IMR-90 (cell line): ENCODE data around the gene PRSS53. TPM values are rescaled to one million over a fixed set of nuclear protein-coding genes. Genes with fewer than 3 reads are reported as not detected.

Source experiments
- ATAC-seq: fragments of 200-7000 bp; cut with Tn5 transposase; 2 replicates; pipeline ENCODE4 v1.9.1; 2020; ENCODE audit warnings: low read depth, mild to moderate bottlenecking, moderate library complexity
- BruUV-seq: library from RNA; stranded (reverse); fragments of 400-500 nt; replicated peaks from 2 replicates; lab custom pipeline; 2021; lab: Mats Ljungman, UMichigan
- CTCF ChIA-PET: fragments of 300-600 bp; formaldehyde crosslinking; extraction: SDS; loops from one replicate; lab custom pipeline; 2021; ENCODE audit warnings: antibody characterized with exemption; lab: Yijun Ruan, JAX
- POLR2A ChIA-PET: fragments of 300-600 bp; sonication (Branson Sonifier 250); formaldehyde crosslinking; loops from one replicate; lab custom pipeline; 2022; ENCODE audit warnings: antibody characterized with exemption; ENCODE audit not compliant: unreplicated experiment; lab: Charles Lee
- DNase-seq: peaks from one replicate; pipeline ENCODE4 v3.0.0; 2013
- H2AFZ ChIP-seq: replicated peaks from 2 replicates; pipeline ENCODE3; 2013; ENCODE audit warnings: low read length, mild to moderate bottlenecking; ENCODE audit not compliant: poor library complexity
- H2AK5ac ChIP-seq: 2 replicates; pipeline ENCODE4 v1.6.1; 2013; ENCODE audit warnings: low read depth, low read length, inconsistent platforms
- H2AK9ac ChIP-seq: replicated peaks from 2 replicates; pipeline ENCODE3; 2013; ENCODE audit warnings: mild to moderate bottlenecking, low read depth, low read length, moderate library complexity; ENCODE audit not compliant: poor library complexity
- H2BK120ac ChIP-seq: 2 replicates; pipeline ENCODE4 v1.6.1; 2013; ENCODE audit warnings: low read depth, low read length, inconsistent platforms
- H2BK15ac ChIP-seq: 3 replicates; pipeline ENCODE4 v1.6.1; 2013; ENCODE audit warnings: low read depth, low read length, inconsistent platforms
- H2BK20ac ChIP-seq: 2 replicates; pipeline ENCODE4 v1.6.1; 2013; ENCODE audit warnings: low read depth, mild to moderate bottlenecking, inconsistent platforms, low read length, moderate library complexity
- H2BK5ac ChIP-seq: 2 replicates; pipeline ENCODE4 v1.6.1; 2013; ENCODE audit warnings: mild to moderate bottlenecking, low read depth, low read length, inconsistent platforms; ENCODE audit not compliant: poor library complexity, severe bottlenecking
- H3K14ac ChIP-seq: replicated peaks from 2 replicates; pipeline ENCODE4 v1.6.1; 2013; ENCODE audit warnings: low read depth, low read length, inconsistent platforms
- H3K18ac ChIP-seq: 2 replicates; pipeline ENCODE4 v1.6.1; 2013; ENCODE audit warnings: low read depth, low read length, control low read depth
- H3K23ac ChIP-seq: 2 replicates; pipeline ENCODE4 v1.6.1; 2013; ENCODE audit warnings: low read depth, low read length, inconsistent platforms
- H3K27ac ChIP-seq: 2 replicates; pipeline ENCODE4 v1.5.1; 2013; ENCODE audit warnings: mild to moderate bottlenecking, control low read depth, low read length; ENCODE audit not compliant: insufficient read depth
- H3K27me3 ChIP-seq: 2 replicates; pipeline ENCODE4 v1.6.1; 2013; ENCODE audit warnings: low read length; ENCODE audit not compliant: control insufficient read depth, insufficient read depth
- H3K36me3 ChIP-seq: 2 replicates; pipeline ENCODE4 v1.6.1; 2013; ENCODE audit warnings: low read length, mixed read lengths; ENCODE audit not compliant: control insufficient read depth, insufficient read depth
- H3K4ac ChIP-seq: 2 replicates; pipeline ENCODE4 v1.6.1; 2013; ENCODE audit warnings: low read depth, low read length, inconsistent platforms
- H3K4me1 ChIP-seq: 2 replicates; pipeline ENCODE4 v1.6.1; 2013; ENCODE audit warnings: low read length, mixed read lengths; ENCODE audit not compliant: control insufficient read depth, insufficient read depth
- H3K4me2 ChIP-seq: 2 replicates; pipeline ENCODE4 v1.6.1; 2013; ENCODE audit warnings: low read depth, mild to moderate bottlenecking, control low read depth, low read length, moderate library complexity
- H3K4me3 ChIP-seq: 2 replicates; pipeline ENCODE4 v1.5.1; 2013; ENCODE audit warnings: low read depth, mild to moderate bottlenecking, control low read depth, low read length, moderate library complexity; ENCODE audit not compliant: insufficient read depth
- H3K56ac ChIP-seq: 2 replicates; pipeline ENCODE4 v1.6.1; 2013; ENCODE audit warnings: low read length, inconsistent platforms; ENCODE audit not compliant: insufficient read depth; ENCODE audit errors: extremely low read depth
- H3K79me1 ChIP-seq, 2 experiments: 2 replicates each; pipeline ENCODE4 v1.6.1; 2013; ENCODE audit warnings: low read length in 2 of 2, inconsistent platforms in 1 of 2, low read depth in 1 of 2
- H3K9ac ChIP-seq: 2 replicates; pipeline ENCODE4 v1.6.1; 2013; ENCODE audit warnings: low read depth, low read length, control low read depth
- H3K9me1 ChIP-seq: 2 replicates; pipeline ENCODE4 v1.6.1; 2013; ENCODE audit warnings: low read length, inconsistent platforms; ENCODE audit not compliant: insufficient read depth
- H3K9me3 ChIP-seq: 2 replicates; pipeline ENCODE4 v1.6.1; 2013; ENCODE audit warnings: low read length; ENCODE audit not compliant: control insufficient read depth, insufficient read depth
- H4K20me1 ChIP-seq: 2 replicates; pipeline ENCODE4 v1.6.1; 2013; ENCODE audit warnings: low read length, inconsistent platforms; ENCODE audit not compliant: insufficient read depth
- H4K5ac ChIP-seq: 2 replicates; pipeline ENCODE4 v1.6.1; 2013; ENCODE audit warnings: mild to moderate bottlenecking, low read depth, low read length, control low read depth
- H4K8ac ChIP-seq, 2 experiments: 2 replicates each; pipeline ENCODE4 v1.6.1; 2013; ENCODE audit warnings: low read depth in 2 of 2, low read length in 2 of 2, control low read depth in 1 of 2, inconsistent platforms in 1 of 2
- H4K91ac ChIP-seq: 2 replicates; pipeline ENCODE4 v1.6.1; 2013; ENCODE audit warnings: low read depth, low read length, inconsistent platforms; ENCODE audit not compliant: insufficient read depth
- BHLHE40 ChIP-seq: fragments of 150-350 bp; IDR thresholded peaks from 2 replicates; pipeline ENCODE4 v1.6.1; 2016; ENCODE audit warnings: mild to moderate bottlenecking, low read depth, low read length
- CEBPB ChIP-seq: IDR thresholded peaks from 2 replicates; pipeline ENCODE4 v1.6.1; 2012; ENCODE audit warnings: low read depth, low read length, improper control_type of control experiment
- CHD1 ChIP-seq: IDR thresholded peaks from 2 replicates; pipeline ENCODE4 v1.6.1; 2012; ENCODE audit warnings: low read depth, low read length, improper control_type of control experiment
- CTCF ChIP-seq: conservative IDR thresholded peaks from 2 replicates; pipeline ENCODE4 v1.5.1; 2012; ENCODE audit warnings: mild to moderate bottlenecking, low read depth, low read length, improper control_type of control experiment
- MAZ ChIP-seq: IDR thresholded peaks from 2 replicates; pipeline ENCODE4 v1.6.1; 2012; ENCODE audit warnings: low read depth, mild to moderate bottlenecking, low read length, improper control_type of control experiment, moderate library complexity, borderline replicate concordance
- MXI1 ChIP-seq: IDR thresholded peaks from 2 replicates; pipeline ENCODE4 v1.6.1; 2012; ENCODE audit warnings: low read depth, mild to moderate bottlenecking, low read length, moderate library complexity, borderline replicate concordance
- NFE2L2 ChIP-seq: fragments of 150-350 bp; IDR thresholded peaks from 2 replicates; pipeline ENCODE4 v1.6.1; 2016; ENCODE audit warnings: low read depth, mild to moderate bottlenecking, low read length
- POLR2A ChIP-seq: IDR thresholded peaks from 2 replicates; pipeline ENCODE4 v1.6.1; 2012; ENCODE audit warnings: mild to moderate bottlenecking, low read depth, low read length
- RAD21 ChIP-seq: IDR thresholded peaks from 2 replicates; pipeline ENCODE4 v1.6.1; 2012; ENCODE audit warnings: low read length, improper control_type of control experiment
- RFX5 ChIP-seq: IDR thresholded peaks from 2 replicates; pipeline ENCODE4 v1.8.0; 2012; ENCODE audit warnings: low read depth, mild to moderate bottlenecking, low read length, moderate library complexity
- SMC3 ChIP-seq: fragments of 150-350 bp; IDR thresholded peaks from 2 replicates; pipeline ENCODE4 v1.6.1; 2016; ENCODE audit warnings: low read depth, mild to moderate bottlenecking, antibody characterized with exemption, low read length, moderate library complexity
- USF2 ChIP-seq: fragments of 150-350 bp; IDR thresholded peaks from 2 replicates; pipeline ENCODE4 v1.6.1; 2017; ENCODE audit warnings: mild to moderate bottlenecking, antibody characterized with exemption, low read length, low read depth
- WGBS, 2 experiments: methylation state at CpG; one replicate each; pipeline versions ENCODE4 v1.1.5 to v1.1.7; 2013; ENCODE audit warnings: missing lambda C conversion rate in 2 of 2; ENCODE audit not compliant: insufficient read length in 1 of 2; ENCODE audit errors: extremely low coverage in 2 of 2; 5-methylcytosine and 5-hydroxymethylcytosine counted together
- dilution Hi-C: fragments of 300-500 bp; cut with HindIII; formaldehyde crosslinking; loops from one replicate; pipeline ENCODE4 v1.14.3; 2018; ENCODE audit warnings: low sequenced_read_pairs; ENCODE audit not compliant: unreplicated experiment
- in situ Hi-C: fragments of 300-500 bp; cut with MboI; formaldehyde crosslinking; loops from 3 replicates; pipeline ENCODE4 v1.14.3; 2019; ENCODE audit warnings: low sequenced_read_pairs, inconsistent platforms, mixed read lengths
- intact Hi-C: fragments of 100-400 bp; cut with micrococcal nuclease; formaldehyde crosslinking; loops from 2 replicates; pipeline ENCODE4 v1.10.0; 2022
- polyA plus RNA-seq, 3 experiments: library from polyadenylated mRNA; depleted of rRNA; stranded (reverse); fragments of >200 nt; gene quantifications; 2 replicates each; pipeline ENCODE4 v1.2.3, GENCODE V29; 2012; ENCODE audit warnings: low replicate concordance in 1 of 3
- total RNA-seq: library from RNA; depleted of rRNA; stranded (reverse); fragments of >200 nt; gene quantifications from 2 replicates; pipeline ENCODE4 v1.2.3, GENCODE V29; 2012

The PRSS53 gene
- total and polyA plus RNA-seq, 2 of the 4 experiments (the other 2 are of a cell fraction), result 0.72 to 5.9 TPM

- dilution Hi-C loops, result no loop called here
- Histone ChIP-seq H2BK15ac (no peak overlapping the region), H4K91ac (no peak overlapping the region), H4K8ac (no peak overlapping the region), H3K79me1 (0 out of 4 replicates have a peak, but pooled peaks cover 0 to 3% of the 10 kb centered on the region in 2 experiments), H4K20me1 (no peaks in the 10 kb centered on the region), H3K4me2 (no peak overlapping the region), H2AK9ac (peak overlapping the region; percentile 82), H3K9me3 (no peaks in the 10 kb centered on the region), H2BK20ac (no peak overlapping the region), H2BK5ac (no peak overlapping the region), H3K27ac (no peak overlapping the region), H2AFZ (no peak overlapping the region), H3K14ac (no peak overlapping the region), H3K18ac (no peak overlapping the region), H3K4me1 (peaks cover 12% of the 10 kb centered on the region), H4K5ac (no peak overlapping the region), H3K4me3 (no peak overlapping the region), H2BK120ac (no peak overlapping the region), H3K56ac (no peak overlapping the region), H3K23ac (no peak overlapping the region), H2AK5ac (no peak overlapping the region), H3K36me3 (peaks cover 21% of the 10 kb centered on the region), H3K9me1 (peaks cover 10% of the 10 kb centered on the region), H3K9ac (no peak overlapping the region), H3K27me3 (no peaks in the 10 kb centered on the region; the same call in 1 of the 2 replicates), H3K4ac (no peak overlapping the region)
- peak; percentile 24 for DNase-seq
- intact Hi-C loops, result no loop called here
- TF ChIP-seq RFX5 (no peak), POLR2A (no peak), BHLHE40 (no peak), MAZ (no peak), CHD1 (no peak), RAD21 (no peak), CEBPB (no peak), CTCF (no peak), SMC3 (no peak), NFE2L2 (no peak), MXI1 (no peak), USF2 (no peak)
- no CpG with 5 or more reads among the region's 5 CpGs for WGBS, 2 experiments
- ChIA-PET CTCF (no interaction called here), POLR2A (no interaction called here)
- ATAC-seq, result no peak
- BruUV-seq, result no TSS peak
- in situ Hi-C loops, result no loop called here
Observed at GRCh38 chr16:31134091-31134571, 45.4 kb upstream of the PRSS53 start.
